GM12891 (cell line): Measurements from ENCODE around the gene HSDL2.

Experiments
- DNase-seq: peaks from one replicate; pipeline ENCODE4 v3.0.0; 2011; ENCODE audit warnings: low spot score; ENCODE audit not compliant: insufficient read length
- FAIRE-seq: peaks from 2 replicates; lab custom pipeline; 2011; peaks lifted over from hg19 to GRCh38; lab: Jason Lieb, UNC
- PAX5 ChIP-seq: IDR thresholded peaks from 2 replicates; pipeline ENCODE4 v1.6.1; 2011; ENCODE audit warnings: low read length, moderate library complexity, mild to moderate bottlenecking; ENCODE audit not compliant: insufficient read depth, severe bottlenecking
- POLR2A ChIP-seq: IDR thresholded peaks from 2 replicates; pipeline ENCODE4 v1.6.1; 2011; ENCODE audit warnings: low read depth, low read length, control low read depth
- POLR2AphosphoS5 ChIP-seq: IDR thresholded peaks from 2 replicates; pipeline ENCODE4 v1.6.1; 2011; ENCODE audit warnings: low read depth, low read length, control low read depth
- POU2F2 ChIP-seq: IDR thresholded peaks from 2 replicates; pipeline ENCODE4 v1.6.1; 2011; ENCODE audit warnings: low read depth, mild to moderate bottlenecking, control low read depth, low read length, moderate library complexity
- SPI1 ChIP-seq: IDR thresholded peaks from 2 replicates; pipeline ENCODE4 v1.6.1; 2011; ENCODE audit warnings: low read depth, low read length, control low read depth
- TAF1 ChIP-seq: IDR thresholded peaks from 2 replicates; pipeline ENCODE4 v1.6.1; 2011; ENCODE audit warnings: low read depth, low read length, control low read depth

HSDL2 gene

GRCh38 chr9:112516769-112517168, 136.9 kb downstream of the HSDL2 start:
- TF ChIP-seq POLR2A (no peak), PAX5 (no peak), POU2F2 (no peak), POLR2AphosphoS5 (no peak), TAF1 (no peak), SPI1 (no peak)
- no peak for FAIRE-seq
- DNase-seq: no peak

GRCh38 chr9:112520069-112520468, 140.2 kb downstream of the HSDL2 start:
- FAIRE-seq (no peak), DNase-seq (no peak)
- TF ChIP-seq SPI1 (no peak), TAF1 (no peak), POLR2AphosphoS5 (no peak), POLR2A (no peak), POU2F2 (no peak), PAX5 (no peak)

GRCh38 chr9:112520656-112521055, 140.7 kb downstream of the HSDL2 start:
- DNase-seq: no peak
- no peak for FAIRE-seq
- TF ChIP-seq PAX5 (no peak), POLR2AphosphoS5 (no peak), POU2F2 (no peak), TAF1 (no peak), SPI1 (no peak), POLR2A (no peak)
